OCI-LY1 (cell line): ENCODE measurements around the gene STK17A.

Source experiments
- H2AFZ ChIP-seq: fragments of 200-600 bp; sonication (generic), shearing (Covaris generic); 2 replicates; pipeline ENCODE4 v1.6.0; 2014; ENCODE audit warnings: antibody characterized with exemption, mild to moderate bottlenecking, low read length
- H3F3A ChIP-seq: fragments of 200-600 bp; sonication (generic), shearing (Covaris generic); 2 replicates; pipeline ENCODE4 v1.6.0; 2014; ENCODE audit warnings: mild to moderate bottlenecking, antibody characterized with exemption, low read length, moderate library complexity; ENCODE audit not compliant: insufficient read depth
- H3K27ac ChIP-seq: fragments of 200-600 bp; sonication (generic); 2 replicates; pipeline ENCODE4 v1.5.1; 2014; ENCODE audit warnings: low read length, mixed run types, mild to moderate bottlenecking, low read depth; ENCODE audit not compliant: poor library complexity, severe bottlenecking
- H3K27me3 ChIP-seq: fragments of 200-600 bp; sonication (generic); 2 replicates; pipeline ENCODE4 v1.6.0; 2014; ENCODE audit warnings: antibody characterized with exemption, mild to moderate bottlenecking, low read length, moderate library complexity; ENCODE audit not compliant: insufficient read depth
- H3K36me3 ChIP-seq: fragments of 200-600 bp; sonication (generic); 2 replicates; pipeline ENCODE4 v1.6.1; 2014; ENCODE audit warnings: mild to moderate bottlenecking, antibody characterized with exemption, low read length, moderate library complexity, mixed read lengths; ENCODE audit not compliant: insufficient read depth
- H3K4me1 ChIP-seq: fragments of 200-600 bp; sonication (generic); 2 replicates; pipeline ENCODE4 v1.5.1; 2014; ENCODE audit warnings: mild to moderate bottlenecking, low read length, moderate library complexity; ENCODE audit not compliant: insufficient read depth, severe bottlenecking
- H3K4me2 ChIP-seq: fragments of 200-600 bp; sonication (generic), shearing (Covaris generic); 2 replicates; pipeline ENCODE4 v1.6.1; 2014; ENCODE audit warnings: low read length
- H3K4me3 ChIP-seq: fragments of 200-600 bp; sonication (generic); 2 replicates; pipeline ENCODE4 v1.5.1; 2014; ENCODE audit warnings: low read length, low read depth, mild to moderate bottlenecking, mixed read lengths; ENCODE audit not compliant: poor library complexity, severe bottlenecking
- H3K79me2 ChIP-seq: fragments of 200-600 bp; shearing (Covaris generic); 2 replicates; pipeline ENCODE4 v1.6.1; 2016; ENCODE audit warnings: mixed run types, low read length, mixed read lengths; ENCODE audit not compliant: insufficient read depth
- H3K9ac ChIP-seq: fragments of 200-600 bp; sonication (generic), shearing (Covaris generic); 2 replicates; pipeline ENCODE4 v1.6.1; 2014; ENCODE audit warnings: mild to moderate bottlenecking, low read length, mixed read lengths
- H3K9me2 ChIP-seq: fragments of 200-600 bp; sonication (generic), shearing (Covaris generic); 2 replicates; pipeline ENCODE4 v1.6.1; 2014; ENCODE audit warnings: low read depth, mild to moderate bottlenecking, low read length, mixed read lengths
- H3K9me3 ChIP-seq: fragments of 200-600 bp; shearing (Covaris generic); 2 replicates; pipeline ENCODE4 v1.6.1; 2014; ENCODE audit warnings: low read length, mixed read lengths
- H4K20me1 ChIP-seq: fragments of 200-600 bp; sonication (generic), shearing (Covaris generic); 2 replicates; pipeline ENCODE4 v1.6.0; 2016; ENCODE audit warnings: mild to moderate bottlenecking, low read length; ENCODE audit not compliant: insufficient read depth
- EZH2 ChIP-seq: fragments of 200-600 bp; sonication (generic), shearing (Covaris generic); IDR thresholded peaks from 2 replicates; pipeline ENCODE4 v1.8.0; 2017; ENCODE audit warnings: borderline replicate concordance, mixed run types, mild to moderate bottlenecking, antibody characterized with exemption, low read length, moderate library complexity, mixed read lengths
- TF ChIP-seq, protein P1 (sequence below): fragments of 200-600 bp; sonication (generic), shearing (Covaris generic); IDR thresholded peaks from 2 replicates; pipeline ENCODE4 v1.5.1; 2017; ENCODE audit warnings: mild to moderate bottlenecking, antibody characterized with exemption, low read length, moderate library complexity, mixed read lengths

Gene STK17A

GRCh38 chr7:43553999-43554398 is 28.9 kb upstream of the STK17A start:
- no peak overlapping the region for H3K27ac ChIP-seq
- H3K36me3 ChIP-seq = no peaks in the 10 kb centered on the region
- no peak overlapping the region for H3K4me3 ChIP-seq
- no peak overlapping the region for H3K9ac ChIP-seq
- no peaks in the 10 kb centered on the region for H3K4me1 ChIP-seq
- no peak overlapping the region for H2AFZ ChIP-seq
- no peaks in the 10 kb centered on the region for H3K9me2 ChIP-seq
- no peaks in the 10 kb centered on the region for H3F3A ChIP-seq
- H3K27me3 ChIP-seq = no peaks in the 10 kb centered on the region
- no peaks in the 10 kb centered on the region for H3K9me3 ChIP-seq
- H3K79me2 ChIP-seq = no peaks in the 10 kb centered on the region
- H4K20me1 ChIP-seq = no peaks in the 10 kb centered on the region
- H3K4me2 ChIP-seq = no peak overlapping the region
- TF ChIP-seq, protein P1, sequence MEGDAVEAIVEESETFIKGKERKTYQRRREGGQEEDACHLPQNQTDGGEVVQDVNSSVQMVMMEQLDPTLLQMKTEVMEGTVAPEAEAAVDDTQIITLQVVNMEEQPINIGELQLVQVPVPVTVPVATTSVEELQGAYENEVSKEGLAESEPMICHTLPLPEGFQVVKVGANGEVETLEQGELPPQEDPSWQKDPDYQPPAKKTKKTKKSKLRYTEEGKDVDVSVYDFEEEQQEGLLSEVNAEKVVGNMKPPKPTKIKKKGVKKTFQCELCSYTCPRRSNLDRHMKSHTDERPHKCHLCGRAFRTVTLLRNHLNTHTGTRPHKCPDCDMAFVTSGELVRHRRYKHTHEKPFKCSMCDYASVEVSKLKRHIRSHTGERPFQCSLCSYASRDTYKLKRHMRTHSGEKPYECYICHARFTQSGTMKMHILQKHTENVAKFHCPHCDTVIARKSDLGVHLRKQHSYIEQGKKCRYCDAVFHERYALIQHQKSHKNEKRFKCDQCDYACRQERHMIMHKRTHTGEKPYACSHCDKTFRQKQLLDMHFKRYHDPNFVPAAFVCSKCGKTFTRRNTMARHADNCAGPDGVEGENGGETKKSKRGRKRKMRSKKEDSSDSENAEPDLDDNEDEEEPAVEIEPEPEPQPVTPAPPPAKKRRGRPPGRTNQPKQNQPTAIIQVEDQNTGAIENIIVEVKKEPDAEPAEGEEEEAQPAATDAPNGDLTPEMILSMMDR = no peak
- no peak for TF ChIP-seq EZH2

- Histone ChIP-seq H3K27me3 (0 out of 2 replicates have a peak, but pooled peaks cover under 1% of the 10 kb centered on the region), H3F3A (no peaks in the 10 kb centered on the region), H3K4me2 (no peak overlapping the region), H3K4me3 (no peak overlapping the region), H3K4me1 (no peaks in the 10 kb centered on the region), H3K36me3 (no peaks in the 10 kb centered on the region), H3K9ac (no peak overlapping the region), H3K79me2 (no peaks in the 10 kb centered on the region), H3K27ac (no peak overlapping the region), H4K20me1 (no peaks in the 10 kb centered on the region), H3K9me3 (no peaks in the 10 kb centered on the region), H3K9me2 (no peaks in the 10 kb centered on the region), H2AFZ (no peak overlapping the region)
- TF ChIP-seq, protein P1 = no peak
- TF ChIP-seq EZH2 = no peak
Observed at GRCh38 chr7:43554423-43554822, 28.5 kb upstream of the STK17A start.

DNA sequence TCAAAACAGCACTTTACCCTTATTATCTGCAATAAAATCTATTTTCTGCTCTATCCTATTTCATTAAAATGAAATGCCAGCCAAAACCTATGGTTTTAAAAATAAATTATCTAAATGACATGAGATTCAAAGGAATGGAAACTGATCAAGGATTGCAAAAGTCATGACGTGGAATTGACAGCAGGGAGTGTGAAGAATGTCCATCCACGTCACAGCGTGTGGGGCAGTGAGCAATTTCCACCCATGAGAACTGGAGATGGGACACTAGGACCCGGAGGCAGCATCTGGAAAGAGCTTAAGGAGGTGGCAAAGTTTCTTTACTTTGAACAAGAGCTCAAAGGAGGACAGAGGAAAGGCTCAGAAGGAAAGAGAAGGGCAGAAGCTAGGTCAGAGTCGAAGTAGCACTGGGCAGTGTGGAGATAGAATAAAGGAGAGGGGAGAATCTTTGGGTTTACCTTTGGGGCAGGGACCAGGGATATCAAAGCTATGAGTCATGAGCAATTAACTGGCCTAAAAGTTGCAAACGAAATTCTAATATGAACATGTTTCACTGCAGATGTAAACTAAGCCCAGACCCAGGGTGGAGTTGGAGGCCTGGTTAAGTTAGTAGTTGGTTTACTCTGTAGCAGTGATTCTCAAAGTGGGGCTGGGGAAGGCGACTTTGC is 24.9 kb upstream of the STK17A start:
- 0 out of 2 replicates have a peak, but pooled peaks cover 3% of the 10 kb centered on the region for H3K27me3 ChIP-seq
- no peaks in the 10 kb centered on the region for H4K20me1 ChIP-seq
- H3K4me3 ChIP-seq = no peak overlapping the region
- no peaks in the 10 kb centered on the region for H3K36me3 ChIP-seq
- H3K79me2 ChIP-seq = no peaks in the 10 kb centered on the region
- no peaks in the 10 kb centered on the region for H3K4me1 ChIP-seq
- no peaks in the 10 kb centered on the region for H3F3A ChIP-seq
- H3K9me2 ChIP-seq = no peaks in the 10 kb centered on the region
- H3K4me2 ChIP-seq = no peak overlapping the region
- no peak overlapping the region for H3K27ac ChIP-seq
- H3K9me3 ChIP-seq = no peaks in the 10 kb centered on the region
- no peak for TF ChIP-seq EZH2
- TF ChIP-seq, protein P1 = no peak
- H2AFZ ChIP-seq = no peak overlapping the region
- H3K9ac ChIP-seq = no peak overlapping the region
